Vagina (tissue), 2 donors: ENCODE results near the gene HIVEP1.

ENCODE experiments used
- POLR2AphosphoS5 ChIP-seq, 2 donors: sonication (generic); formaldehyde crosslinking; IDR thresholded peaks; one replicate each; pipeline ENCODE4 v1.9.0; 2017; ENCODE audit warnings: antibody characterized with exemption in 2 of 2, mild to moderate bottlenecking in 2 of 2, low read depth in 1 of 2; ENCODE audit not compliant: insufficient read depth in 1 of 2
- TF ChIP-seq, protein P1 (sequence below), 3 experiments: fragments of 450-650 bp in 2 of 3; fragments of 200-600 bp in 1 of 3; sonication (generic) in 1 of 3; IDR thresholded peaks; one replicate each; pipeline ENCODE4 v1.5.1; 2017 to 2019; ENCODE audit warnings: antibody characterized with exemption in 3 of 3, mild to moderate bottlenecking in 2 of 3, moderate library complexity in 2 of 3

- TF ChIP-seq, protein P1, sequence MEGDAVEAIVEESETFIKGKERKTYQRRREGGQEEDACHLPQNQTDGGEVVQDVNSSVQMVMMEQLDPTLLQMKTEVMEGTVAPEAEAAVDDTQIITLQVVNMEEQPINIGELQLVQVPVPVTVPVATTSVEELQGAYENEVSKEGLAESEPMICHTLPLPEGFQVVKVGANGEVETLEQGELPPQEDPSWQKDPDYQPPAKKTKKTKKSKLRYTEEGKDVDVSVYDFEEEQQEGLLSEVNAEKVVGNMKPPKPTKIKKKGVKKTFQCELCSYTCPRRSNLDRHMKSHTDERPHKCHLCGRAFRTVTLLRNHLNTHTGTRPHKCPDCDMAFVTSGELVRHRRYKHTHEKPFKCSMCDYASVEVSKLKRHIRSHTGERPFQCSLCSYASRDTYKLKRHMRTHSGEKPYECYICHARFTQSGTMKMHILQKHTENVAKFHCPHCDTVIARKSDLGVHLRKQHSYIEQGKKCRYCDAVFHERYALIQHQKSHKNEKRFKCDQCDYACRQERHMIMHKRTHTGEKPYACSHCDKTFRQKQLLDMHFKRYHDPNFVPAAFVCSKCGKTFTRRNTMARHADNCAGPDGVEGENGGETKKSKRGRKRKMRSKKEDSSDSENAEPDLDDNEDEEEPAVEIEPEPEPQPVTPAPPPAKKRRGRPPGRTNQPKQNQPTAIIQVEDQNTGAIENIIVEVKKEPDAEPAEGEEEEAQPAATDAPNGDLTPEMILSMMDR (IDR thresholded peaks at IDR 0.05), result no peak
- TF ChIP-seq POLR2AphosphoS5 (IDR thresholded peaks at IDR 0.05; ENCODE audit: insufficient read depth in 1 of 2, low read depth in 1 of 2), result no peak
Measured at GRCh38 chr6:12034349-12034748, 22.2 kb downstream of the HIVEP1 start.
